GM12878 (cell line): ENCODE measurements around the gene NDUFAF5. TPM values are rescaled to one million over a fixed set of nuclear protein-coding genes. Genes with fewer than 3 reads are reported as not detected.

Source experiments
- ATAC-seq: fragments of 200-7000 bp; cut with Tn5 transposase; 3 replicates; pipeline ENCODE4 v1.9.1; 2020; ENCODE audit warnings: mild to moderate bottlenecking, moderate library complexity
- BruUV-seq: library from RNA; stranded (reverse); fragments of 400-500 nt; replicated peaks from 2 replicates; lab custom pipeline; 2021; lab: Mats Ljungman, UMichigan
- CTCF ChIA-PET: fragments of 300-600 bp; sonication (Branson Sonifier 250); formaldehyde crosslinking; extraction: SDS; loops from one replicate; lab custom pipeline; 2021; ENCODE audit warnings: inconsistent platforms; lab: Yijun Ruan, JAX
- POLR2A ChIA-PET: fragments of 350-600 bp; formaldehyde crosslinking; extraction: SDS; loops from one replicate; lab custom pipeline; 2021; ENCODE audit warnings: inconsistent platforms; lab: Charles Lee
- RAD21 ChIA-PET: fragments of 300-600 bp; sonication (Branson Sonifier 250); formaldehyde crosslinking; loops from one replicate; lab custom pipeline; 2023; ENCODE audit warnings: antibody characterized with exemption; ENCODE audit not compliant: unreplicated experiment; lab: Charles Lee
- SMC1A ChIA-PET: fragments of 300-600 bp; sonication (Branson Sonifier 250); formaldehyde crosslinking; loops from one replicate; lab custom pipeline; 2023; ENCODE audit not compliant: unreplicated experiment, uncharacterized antibody; lab: Charles Lee
- DNase-seq: peaks from one replicate; pipeline ENCODE4 v3.0.0-alpha.2; 2011; ENCODE audit warnings: low read depth, low spot score
- FAIRE-seq: peaks from 3 replicates; lab custom pipeline; 2011; peaks lifted over from hg19 to GRCh38; lab: Jason Lieb, UNC
- H2AFZ ChIP-seq: 2 replicates; pipeline ENCODE4 v1.6.0; 2011; ENCODE audit warnings: low read depth, low read length, control low read depth; ENCODE audit not compliant: control insufficient read depth
- H3K27ac ChIP-seq: 2 replicates; pipeline ENCODE4 v1.5.1; 2011; ENCODE audit warnings: control low read depth; ENCODE audit not compliant: control insufficient read depth, insufficient read depth
- H3K27me3 ChIP-seq, 2 experiments: replicated peaks in 1 of 2; 2 replicates each; pipeline versions ENCODE4 v1.6.0 to v1.6.1; 2011; ENCODE audit warnings: low read length in 1 of 2; ENCODE audit not compliant: control insufficient read depth in 2 of 2, insufficient read depth in 2 of 2
- H3K36me3 ChIP-seq, 2 experiments: 2 replicates each; pipeline ENCODE4 v1.5.1; 2011; ENCODE audit warnings: low read length in 1 of 2; ENCODE audit not compliant: control insufficient read depth in 2 of 2, insufficient read depth in 2 of 2
- H3K4me1 ChIP-seq: 2 replicates; pipeline ENCODE4 v1.6.1; 2011; ENCODE audit warnings: mild to moderate bottlenecking, low read length, moderate library complexity, mixed read lengths; ENCODE audit not compliant: control insufficient read depth, insufficient read depth
- H3K4me2 ChIP-seq: 2 replicates; pipeline ENCODE4 v1.6.0; 2011; ENCODE audit warnings: control low read depth; ENCODE audit not compliant: control insufficient read depth, insufficient read depth
- H3K4me3 ChIP-seq: fragments of 200-600 bp; sonication (generic); 2 replicates; pipeline ENCODE4 v1.5.1; 2016
- H3K79me2 ChIP-seq: 2 replicates; pipeline ENCODE4 v1.6.0; 2011; ENCODE audit warnings: low read length; ENCODE audit not compliant: control insufficient read depth, insufficient read depth
- H3K9ac ChIP-seq: 2 replicates; pipeline ENCODE4 v1.8.0; 2011; ENCODE audit warnings: low read length, control low read depth, mixed read lengths; ENCODE audit not compliant: control insufficient read depth, insufficient read depth
- H3K9me3 ChIP-seq: replicated peaks from 3 replicates; pipeline ENCODE4 v1.5.1; 2011; ENCODE audit warnings: mild to moderate bottlenecking, low read length; ENCODE audit not compliant: control insufficient read depth, insufficient read depth
- H4K20me1 ChIP-seq: 2 replicates; pipeline ENCODE4 v1.6.0; 2011; ENCODE audit not compliant: control insufficient read depth, insufficient read depth
- CHD4 ChIP-seq: fragments of 200-600 bp; sonication (generic); IDR thresholded peaks from 2 replicates; pipeline ENCODE4 v1.6.1; 2016; ENCODE audit warnings: mild to moderate bottlenecking
- EP300 ChIP-seq, 2 experiments: fragments of 150-350 bp in 1 of 2; IDR thresholded peaks; 2 replicates each; pipeline ENCODE4 v1.6.1; 2011 to 2012; ENCODE audit warnings: low read depth in 2 of 2, low read length in 2 of 2, borderline replicate concordance in 1 of 2, improper control_type of control experiment in 1 of 2, inconsistent platforms in 1 of 2; ENCODE audit not compliant: control insufficient read depth in 1 of 2
- MYB ChIP-seq: fragments of 150-350 bp; IDR thresholded peaks from 2 replicates; pipeline ENCODE4 v1.6.1; 2014; ENCODE audit warnings: mild to moderate bottlenecking, low read depth, low read length, borderline replicate concordance
- NFXL1 ChIP-seq: fragments of 450-650 bp; IDR thresholded peaks from 2 replicates; pipeline ENCODE4 v1.6.1; 2017; ENCODE audit warnings: antibody characterized with exemption, mild to moderate bottlenecking, borderline replicate concordance
- POLR2AphosphoS5 ChIP-seq: IDR thresholded peaks from 2 replicates; pipeline ENCODE4 v1.6.1; 2011; ENCODE audit warnings: mild to moderate bottlenecking, low read length, inconsistent platforms
- RFX5 ChIP-seq: IDR thresholded peaks from 2 replicates; pipeline ENCODE4 v1.6.1; 2011; ENCODE audit warnings: low read depth, low read length, improper control_type of control experiment
- RUNX3 ChIP-seq: IDR thresholded peaks from 2 replicates; pipeline ENCODE4 v1.6.1; 2012; ENCODE audit warnings: low read length, inconsistent platforms
- SKIL ChIP-seq: fragments of 450-650 bp; IDR thresholded peaks from 2 replicates; pipeline ENCODE4 v1.6.1; 2017; ENCODE audit warnings: mild to moderate bottlenecking, low read depth, inconsistent platforms; ENCODE audit not compliant: poor library complexity, severe bottlenecking
- SREBF2 ChIP-seq: IDR thresholded peaks from 2 replicates; pipeline ENCODE4 v1.6.1; 2012; ENCODE audit warnings: mild to moderate bottlenecking, low read length
- STAT3 ChIP-seq: IDR thresholded peaks from 2 replicates; pipeline ENCODE4 v1.6.1; 2011; ENCODE audit warnings: low read depth, low read length, improper control_type of control experiment
- YY1 ChIP-seq: IDR thresholded peaks from 2 replicates; pipeline ENCODE4 v1.6.1; 2011; ENCODE audit warnings: low read depth, mild to moderate bottlenecking, low read length
- ZNF384 ChIP-seq: IDR thresholded peaks from 2 replicates; pipeline ENCODE4 v1.6.1; 2012; ENCODE audit warnings: low read depth, mild to moderate bottlenecking, low read length, improper control_type of control experiment, borderline replicate concordance
- in situ Hi-C: fragments of 300-500 bp; cut with MboI; formaldehyde crosslinking; loops from 9 replicates; pipeline ENCODE4 v1.14.3; 2018; ENCODE audit warnings: mixed read lengths
- intact Hi-C: fragments of 100-400 bp; cut with micrococcal nuclease; formaldehyde crosslinking; loops from one replicate; pipeline ENCODE4 v1.14.2; 2022; ENCODE audit not compliant: unreplicated experiment
- polyA plus RNA-seq, 11 experiments: library from polyadenylated mRNA; depleted of rRNA in 4 of 11; unstranded in 6 of 11; stranded (reverse) in 5 of 11; fragments of >200 nt; fragmentation: Nextera tagmentation in 4 of 11; fragmentation: Illumina TruSeq in 1 of 11; extraction: Ambion mirVana in 4 of 11; extraction: Trizol in 1 of 11; gene quantifications; 1 replicate in 1 of 11; 2 replicates in 10 of 11; pipeline versions ENCODE4 v1.2.1 to v1.2.3, GENCODE V29; 2011 to 2016; ENCODE audit warnings: inconsistent platforms in 2 of 11, missing spikeins in 2 of 11, low read depth in 1 of 11
- total RNA-seq, 4 experiments: library from RNA; depleted of rRNA in 3 of 4; stranded (reverse); fragments of >200 nt in 3 of 4; fragmentation: Illumina TruSeq in 1 of 4; extraction: Trizol in 1 of 4; gene quantifications; 2 replicates each; pipeline versions ENCODE4 v1.2.1 to v1.2.3, GENCODE V29; 2013 to 2021
- TF ChIP-seq, protein P1 (sequence below): IDR thresholded peaks from 2 replicates; pipeline ENCODE4 v1.6.1; 2011; ENCODE audit warnings: borderline replicate concordance, low read depth, mild to moderate bottlenecking, moderate library complexity, low read length; ENCODE audit not compliant: insufficient read depth, poor library complexity, severe bottlenecking
- TF ChIP-seq, protein P2 (sequence below): IDR thresholded peaks from 2 replicates; pipeline ENCODE4 v1.6.1; 2012; ENCODE audit warnings: low read length, inconsistent platforms

Gene NDUFAF5
- total and polyA plus RNA-seq, 10 of the 15 experiments (the other 5 are each of a cell fraction or from before 2014, with no cell fraction given): 15.6 to 36.9 (median 28.0) TPM

- ATAC-seq: no peak
- H3K9ac ChIP-seq: no peak overlapping the region
- ChIA-PET RAD21 (no interaction called here), POLR2A (no interaction called here), SMC1A (interaction anchor here (1.3 kb wide), 1 partner anchor 23 kb away, joined by 4 read pairs; no protein-coding TSS in a partner anchor), CTCF (interaction anchor here (1.2 to 1.9 kb wide), 3 partner anchors 9 to 22 kb away, joined by 3 to 4 read pairs (median 4); no protein-coding TSS in a partner anchor)
- H3K79me2 ChIP-seq: no peaks in the 10 kb centered on the region
- peaks cover 7 to 23% of the 10 kb centered on the region in 2 experiments for H3K36me3 ChIP-seq
- no peaks in the 10 kb centered on the region for H3K27me3 ChIP-seq
- H3K9me3 ChIP-seq: no peaks in the 10 kb centered on the region
- no peaks in the 10 kb centered on the region for H3K4me1 ChIP-seq
- H4K20me1 ChIP-seq: no peaks in the 10 kb centered on the region
- no peak for DNase-seq
- no peak overlapping the region for H3K4me3 ChIP-seq
- intact Hi-C loops: no loop called here
- BruUV-seq: no TSS peak
- FAIRE-seq: no peak
- H2AFZ ChIP-seq: no peak overlapping the region
- H3K4me2 ChIP-seq: no peak overlapping the region
- TF ChIP-seq NFXL1: no peak
- TF ChIP-seq SREBF2: no peak
- no peak for TF ChIP-seq MYB
- no peak for TF ChIP-seq ZNF384
- TF ChIP-seq, protein P1, sequence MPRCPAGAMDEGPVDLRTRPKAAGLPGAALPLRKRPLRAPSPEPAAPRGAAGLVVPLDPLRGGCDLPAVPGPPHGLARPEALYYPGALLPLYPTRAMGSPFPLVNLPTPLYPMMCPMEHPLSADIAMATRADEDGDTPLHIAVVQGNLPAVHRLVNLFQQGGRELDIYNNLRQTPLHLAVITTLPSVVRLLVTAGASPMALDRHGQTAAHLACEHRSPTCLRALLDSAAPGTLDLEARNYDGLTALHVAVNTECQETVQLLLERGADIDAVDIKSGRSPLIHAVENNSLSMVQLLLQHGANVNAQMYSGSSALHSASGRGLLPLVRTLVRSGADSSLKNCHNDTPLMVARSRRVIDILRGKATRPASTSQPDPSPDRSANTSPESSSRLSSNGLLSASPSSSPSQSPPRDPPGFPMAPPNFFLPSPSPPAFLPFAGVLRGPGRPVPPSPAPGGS: no peak
- TF ChIP-seq RFX5: no peak
- TF ChIP-seq RUNX3: no peak
- no peak for TF ChIP-seq SKIL
- TF ChIP-seq POLR2AphosphoS5: no peak
- TF ChIP-seq EP300 (IDR thresholded peaks at IDR 0.05; ENCODE audit: borderline replicate concordance in 1 of 2, control insufficient read depth in 1 of 2, low read depth in 2 of 2, low read length in 2 of 2): no peak
- no peak for TF ChIP-seq YY1
- TF ChIP-seq, protein P2, sequence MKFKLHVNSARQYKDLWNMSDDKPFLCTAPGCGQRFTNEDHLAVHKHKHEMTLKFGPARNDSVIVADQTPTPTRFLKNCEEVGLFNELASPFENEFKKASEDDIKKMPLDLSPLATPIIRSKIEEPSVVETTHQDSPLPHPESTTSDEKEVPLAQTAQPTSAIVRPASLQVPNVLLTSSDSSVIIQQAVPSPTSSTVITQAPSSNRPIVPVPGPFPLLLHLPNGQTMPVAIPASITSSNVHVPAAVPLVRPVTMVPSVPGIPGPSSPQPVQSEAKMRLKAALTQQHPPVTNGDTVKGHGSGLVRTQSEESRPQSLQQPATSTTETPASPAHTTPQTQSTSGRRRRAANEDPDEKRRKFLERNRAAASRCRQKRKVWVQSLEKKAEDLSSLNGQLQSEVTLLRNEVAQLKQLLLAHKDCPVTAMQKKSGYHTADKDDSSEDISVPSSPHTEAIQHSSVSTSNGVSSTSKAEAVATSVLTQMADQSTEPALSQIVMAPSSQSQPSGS: no peak
- no peak for TF ChIP-seq STAT3
- no peak for TF ChIP-seq CHD4
- no peak overlapping the region for H3K27ac ChIP-seq
- in situ Hi-C loops: no loop called here
Observed at GRCh38 chr20:13810446-13810845, 25.6 kb downstream of the NDUFAF5 start.
